PC-3 (cell line): ENCODE measurements around the gene PCNP. TPM values are rescaled to one million over a fixed set of nuclear protein-coding genes. Genes with fewer than 3 reads are reported as not detected.

Experiments
- ATAC-seq: fragments of 200-7000 bp; cut with Tn5 transposase; 2 replicates; pipeline ENCODE4 v1.9.1; 2020; ENCODE audit warnings: mild to moderate bottlenecking, moderate library complexity
- BruUV-seq: library from RNA; stranded (reverse); fragments of 400-500 nt; replicated peaks from 2 replicates; lab custom pipeline; 2021; lab: Mats Ljungman, UMichigan
- CTCF ChIA-PET: fragments of 300-600 bp; sonication (Branson Sonifier 250); formaldehyde crosslinking; loops from one replicate; lab custom pipeline; 2022; ENCODE audit warnings: antibody characterized with exemption; lab: Charles Lee
- POLR2A ChIA-PET: fragments of 300-600 bp; sonication (Branson Sonifier 250); formaldehyde crosslinking; loops from one replicate; lab custom pipeline; 2022; ENCODE audit warnings: antibody characterized with exemption; ENCODE audit not compliant: unreplicated experiment; lab: Charles Lee
- DNase-seq: peaks from one replicate; pipeline ENCODE4 v3.0.0-alpha.2; 2015
- H2AFZ ChIP-seq: fragments of 300-600 bp; sonication (generic); 2 replicates; pipeline ENCODE4 v1.6.0; 2016; ENCODE audit warnings: antibody characterized with exemption, low read length
- H3F3A ChIP-seq: fragments of 300-600 bp; sonication (generic); one replicate; pipeline ENCODE4 v1.6.0; 2017; ENCODE audit warnings: antibody characterized with exemption, low read length, control low read depth, mild to moderate bottlenecking; ENCODE audit not compliant: unreplicated experiment
- H3K27ac ChIP-seq: fragments of 300-600 bp; sonication (generic); 2 replicates; pipeline ENCODE4 v1.5.1; 2016; ENCODE audit warnings: mild to moderate bottlenecking, low read length
- H3K27me3 ChIP-seq: fragments of 300-600 bp; sonication (generic); 2 replicates; pipeline ENCODE4 v1.6.1; 2016; ENCODE audit warnings: low read length, mixed read lengths
- H3K36me3 ChIP-seq: fragments of 300-600 bp; sonication (generic); 2 replicates; pipeline ENCODE4 v1.6.1; 2016; ENCODE audit warnings: low read depth, mixed run types, low read length, mixed read lengths
- H3K4me1 ChIP-seq: fragments of 300-600 bp; sonication (generic); 2 replicates; pipeline ENCODE4 v1.5.1; 2016; ENCODE audit warnings: low read length; ENCODE audit not compliant: insufficient read depth
- H3K4me2 ChIP-seq: fragments of 300-600 bp; sonication (generic); 2 replicates; pipeline ENCODE4 v1.6.0; 2016; ENCODE audit warnings: low read length
- H3K4me3 ChIP-seq: fragments of 300-600 bp; sonication (generic); 2 replicates; pipeline ENCODE4 v1.5.1; 2016; ENCODE audit warnings: mild to moderate bottlenecking, low read length, mixed read lengths
- H3K79me2 ChIP-seq: fragments of 300-600 bp; sonication (generic); 2 replicates; pipeline ENCODE4 v1.6.1; 2017; ENCODE audit warnings: low read length, mixed read lengths
- H3K9ac ChIP-seq: fragments of 300-600 bp; sonication (generic); 2 replicates; pipeline ENCODE4 v1.6.0; 2016; ENCODE audit warnings: mild to moderate bottlenecking, low read length
- H3K9me2 ChIP-seq: fragments of 300-600 bp; sonication (generic); replicated peaks from 2 replicates; pipeline ENCODE4 v1.6.1; 2016; ENCODE audit warnings: mixed run types, low read length, mixed read lengths
- H3K9me3 ChIP-seq: fragments of 300-600 bp; sonication (generic); 2 replicates; pipeline ENCODE4 v1.6.1; 2016; ENCODE audit warnings: low read length, mixed read lengths
- H4K20me1 ChIP-seq: fragments of 300-600 bp; sonication (generic); 2 replicates; pipeline ENCODE4 v1.6.1; 2016; ENCODE audit warnings: low read length, mixed read lengths
- EZH2 ChIP-seq: fragments of 300-600 bp; sonication (generic); IDR thresholded peaks from one replicate; pipeline ENCODE4 v1.6.1; 2017; ENCODE audit warnings: antibody characterized with exemption, mild to moderate bottlenecking, low read length; ENCODE audit not compliant: unreplicated experiment
- EZH2phosphoT487 ChIP-seq: fragments of 300-600 bp; sonication (generic); IDR thresholded peaks from 2 replicates; pipeline ENCODE4 v1.6.1; 2018; ENCODE audit warnings: mild to moderate bottlenecking, antibody characterized with exemption, low read length, borderline replicate concordance
- intact Hi-C: fragments of 100-400 bp; cut with micrococcal nuclease; formaldehyde crosslinking; loops from 2 replicates; pipeline ENCODE4 v1.9.0; 2023
- total RNA-seq: library from RNA; depleted of rRNA; stranded (reverse); fragments of >200 nt; gene quantifications from 2 replicates; pipeline ENCODE4 v1.2.3, GENCODE V29; 2014
- TF ChIP-seq, protein P1 (sequence below): fragments of 300-600 bp; sonication (generic); conservative IDR thresholded peaks from 2 replicates; pipeline ENCODE4 v1.5.1; 2017; ENCODE audit warnings: antibody characterized with exemption, low read depth, mild to moderate bottlenecking, low read length

The PCNP gene
- total RNA-seq, 1 experiment from 2014 or later = 71.1 TPM

- ATAC-seq (no peak), DNase-seq (peak; percentile 31)
- no peak overlapping the region for H3K27ac ChIP-seq
- H3K9me3 ChIP-seq = no peaks in the 10 kb centered on the region
- H3K9ac ChIP-seq = no peak overlapping the region
- no TSS peak for BruUV-seq
- intact Hi-C loops = no loop called here
- TF ChIP-seq EZH2phosphoT487 (no peak), EZH2 (no peak)
- TF ChIP-seq, protein P1, sequence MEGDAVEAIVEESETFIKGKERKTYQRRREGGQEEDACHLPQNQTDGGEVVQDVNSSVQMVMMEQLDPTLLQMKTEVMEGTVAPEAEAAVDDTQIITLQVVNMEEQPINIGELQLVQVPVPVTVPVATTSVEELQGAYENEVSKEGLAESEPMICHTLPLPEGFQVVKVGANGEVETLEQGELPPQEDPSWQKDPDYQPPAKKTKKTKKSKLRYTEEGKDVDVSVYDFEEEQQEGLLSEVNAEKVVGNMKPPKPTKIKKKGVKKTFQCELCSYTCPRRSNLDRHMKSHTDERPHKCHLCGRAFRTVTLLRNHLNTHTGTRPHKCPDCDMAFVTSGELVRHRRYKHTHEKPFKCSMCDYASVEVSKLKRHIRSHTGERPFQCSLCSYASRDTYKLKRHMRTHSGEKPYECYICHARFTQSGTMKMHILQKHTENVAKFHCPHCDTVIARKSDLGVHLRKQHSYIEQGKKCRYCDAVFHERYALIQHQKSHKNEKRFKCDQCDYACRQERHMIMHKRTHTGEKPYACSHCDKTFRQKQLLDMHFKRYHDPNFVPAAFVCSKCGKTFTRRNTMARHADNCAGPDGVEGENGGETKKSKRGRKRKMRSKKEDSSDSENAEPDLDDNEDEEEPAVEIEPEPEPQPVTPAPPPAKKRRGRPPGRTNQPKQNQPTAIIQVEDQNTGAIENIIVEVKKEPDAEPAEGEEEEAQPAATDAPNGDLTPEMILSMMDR = no peak
- H2AFZ ChIP-seq = 0 out of 2 replicates have a peak overlapping the region, but pooled peaks have one; percentile 2
- no peaks in the 10 kb centered on the region for H3F3A ChIP-seq
- H3K79me2 ChIP-seq = peaks cover 26% of the 10 kb centered on the region
- no peak overlapping the region for H3K4me3 ChIP-seq
- H3K4me1 ChIP-seq = peaks cover 32% of the 10 kb centered on the region
- peaks cover 5% of the 10 kb centered on the region for H3K36me3 ChIP-seq
- H3K27me3 ChIP-seq = no peaks in the 10 kb centered on the region
- ChIA-PET POLR2A (no interaction called here), CTCF (no interaction called here)
- H3K4me2 ChIP-seq = peak overlapping the region; percentile 10; the same call in 1 of the 2 replicates
- no peaks in the 10 kb centered on the region for H3K9me2 ChIP-seq
- peaks cover 19% of the 10 kb centered on the region for H4K20me1 ChIP-seq
Measured at GRCh38 chr3:101571028-101571895, 2.7 kb upstream of the PCNP start.

- BruUV-seq = TSS peak; percentile 57
Measured at GRCh38 chr3:101574388-101575112, 570 bp downstream of the PCNP start.

More at GRCh38 chr3:101574388-101575112, 570 bp downstream of the PCNP start:
- DNase-seq (peak; percentile 73), ATAC-seq (peak; percentile 58)
- peak overlapping the region; percentile 99 for H3K9ac ChIP-seq
- H3K36me3 ChIP-seq = peaks cover 10% of the 10 kb centered on the region
- peak overlapping the region; percentile 90 for H2AFZ ChIP-seq
- ChIA-PET POLR2A (interaction anchor here (0.6 to 1.6 kb wide), 4 partner anchors 17 to 186 kb away, joined by 5 to 11 read pairs (median 7); partner anchors contain the start of gene ZBTB11), CTCF (interaction anchor here (0.6 to 1.3 kb wide), 2 partner anchors 102 to 1059 kb away, joined by 3 to 9 read pairs; no protein-coding TSS in a partner anchor)
- H3K9me3 ChIP-seq = no peaks in the 10 kb centered on the region
- peaks cover 55% of the 10 kb centered on the region for H3K79me2 ChIP-seq
- peak overlapping the region; percentile 95 for H3K4me3 ChIP-seq
- no peaks in the 10 kb centered on the region for H3K9me2 ChIP-seq
- H3K27me3 ChIP-seq = no peaks in the 10 kb centered on the region
- H3K27ac ChIP-seq = peak overlapping the region; percentile 85
- H4K20me1 ChIP-seq = peaks cover 35% of the 10 kb centered on the region
- TF ChIP-seq EZH2 = no peak
- no peak for TF ChIP-seq EZH2phosphoT487
- TF ChIP-seq, protein P1 = no peak
- no peaks in the 10 kb centered on the region for H3F3A ChIP-seq
- intact Hi-C loops = loop anchor here (2.0 kb wide), 2 partner anchors 102 to 582 kb away; partner anchors contain the start of genes ABI3BP and ZBTB11
- peaks cover 19% of the 10 kb centered on the region for H3K4me1 ChIP-seq
- peak overlapping the region; percentile 96 for H3K4me2 ChIP-seq
